ENCODE measurements around the gene NFU1. TPM values are rescaled to one million over a fixed set of nuclear protein-coding genes. Genes with fewer than 3 reads are reported as not detected.

NFU1 gene
- total and polyA plus RNA-seq, 2 of the 13 experiments (the other 11 are each of a cell fraction or from before 2014, with no cell fraction given): 39.1 to 84.0 TPM

- TF ChIP-seq HCFC1 (IDR thresholded peaks at IDR 0.05; ENCODE audit: low read depth, low read length) (no peak; the same call in 1 of the 2 replicates), SRSF4 (IDR thresholded peaks at IDR 0.05; ENCODE audit: low read depth, low read length, poor library complexity, severe bottlenecking) (no peak), ZNF747 (CRISPR knock-in tag; IDR thresholded peaks at IDR 0.05; ENCODE audit: borderline replicate concordance) (peak; percentile 91), ZNF576 (CRISPR knock-in tag; IDR thresholded peaks at IDR 0.05) (no peak), ZNF644 (CRISPR knock-in tag; IDR thresholded peaks at IDR 0.05; ENCODE audit: low read depth) (no peak), ZBTB39 (CRISPR knock-in tag; IDR thresholded peaks at IDR 0.05) (peak; percentile 38; the same call in 1 of the 2 replicates)
Observed at GRCh38 chr2:69386789-69387734, 50.2 kb downstream of the NFU1 start, which contains the start of gene GFPT1 (continued).

GRCh38 chr2:69386360-69386759, 50.9 kb downstream of the NFU1 start:
- H4K20me1 ChIP-seq (ENCODE audit: insufficient read depth, low read length): peaks cover 25% of the 10 kb centered on the region
- DNase-seq (ENCODE audit: low spot score) (peak; percentile 24), FAIRE-seq (no peak), ATAC-seq (peak; percentile 24)
- BruUV-seq (replicated peaks): TSS peak; percentile 66
- CTCF ChIA-PET (ENCODE audit: low intra/inter-chr PET ratio, low total read pairs): no interaction called here
- peak overlapping the region; percentile 87 for H3K4me2 ChIP-seq (ENCODE audit: low read depth, low read length)
- H3K79me2 ChIP-seq (ENCODE audit: insufficient read depth, low read length): peaks cover 58% of the 10 kb centered on the region
- POLR2A ChIA-PET: interaction anchor here (0.6 to 2.1 kb wide), 4 partner anchors 15 to 169 kb away, joined by 3 to 20 read pairs (median 4); partner anchors contain the start of gene NFU1
- H3K4me1 ChIP-seq (ENCODE audit: insufficient read depth, low read length): peaks cover 61% of the 10 kb centered on the region
- peaks cover 3 to 13% of the 10 kb centered on the region in 2 experiments; a peak in 4 of 5 replicates for H3K36me3 ChIP-seq (replicated peaks in 1 of 2; ENCODE audit: control insufficient read depth in 1 of 2, insufficient read depth in 2 of 2, low read length in 2 of 2)
- no peaks in the 10 kb centered on the region for H3K9me3 ChIP-seq (ENCODE audit: low read length)
- in situ Hi-C loops (cut with HindIII; ENCODE audit: extremely low pct_ligation_motif_present, low pct_unique_long_range_greater_than_20kb) (no loop called here), intact Hi-C loops (cut with micrococcal nuclease; ENCODE audit: unreplicated experiment) (loop anchor here (2.0 to 10.0 kb wide), 2 partner anchors 50 to 212 kb away; partner anchors contain the start of gene NFU1)
- no peak overlapping the region for H2AFZ ChIP-seq (ENCODE audit: low read length)
- H3K27me3 ChIP-seq (ENCODE audit: control insufficient read depth in 1 of 2, insufficient read depth in 2 of 2, low read length in 2 of 2): no peaks in the 10 kb centered on the region; a peak in 1 of 5 replicates
- 1% methylated on average over 6 of the region's 6 CpGs for WGBS (ENCODE audit: low lambda C conversion rate)
- peak overlapping the region; percentile 80 for H3K27ac ChIP-seq (ENCODE audit: extremely low read length, insufficient read depth, low read length)
- H3K9ac ChIP-seq (ENCODE audit: insufficient read depth, low read depth, low read length): peak overlapping the region; percentile 88
- peak overlapping the region; percentile 79 to 99 (median 93) for H3K4me3 ChIP-seq (replicated peaks in 1 of 3; ENCODE audit: insufficient read depth in 1 of 3, low read depth in 2 of 3, low read length in 3 of 3)
- TF ChIP-seq MAFK (conservative IDR thresholded peaks at IDR 0.05 in 1 of 2, IDR thresholded peaks at IDR 0.05 in 1 of 2; ENCODE audit: low read length in 2 of 2): no peak
- TF ChIP-seq ZFP1 (CRISPR knock-in tag; IDR thresholded peaks at IDR 0.05): no peak
- no peak for TF ChIP-seq ZNF124 (CRISPR knock-in tag; IDR thresholded peaks at IDR 0.05)
- TF ChIP-seq PRDM15 (CRISPR knock-in tag; IDR thresholded peaks at IDR 0.05): no peak
- TF ChIP-seq CHCHD3 (CRISPR knock-in tag; IDR thresholded peaks at IDR 0.05): no peak
- no peak for TF ChIP-seq TCF12 (IDR thresholded peaks at IDR 0.05)
- TF ChIP-seq TCF12 (CRISPR knock-in tag; IDR thresholded peaks at IDR 0.05): no peak
- TF ChIP-seq ZNF879 (CRISPR knock-in tag; IDR thresholded peaks at IDR 0.05): 0 out of 2 replicates have a peak, but pooled peaks have one; percentile 19
- TF ChIP-seq EED (CRISPR knock-in tag; IDR thresholded peaks at IDR 0.05): no peak
- no peak for TF ChIP-seq ZNF670 (CRISPR knock-in tag; IDR thresholded peaks at IDR 0.05; ENCODE audit: borderline replicate concordance)

Measured in HepG2 (cell line).